Right renal cortex interstitium (tissue), 3 donors: Measurements from ENCODE around the gene USP32. TPM values are rescaled to one million over a fixed set of nuclear protein-coding genes. Genes with fewer than 3 reads are reported as not detected.

Source experiments
- DNase-seq, 3 donors: peaks; one replicate each; pipeline ENCODE4 v3.0.0-alpha.2; 2013; ENCODE audit warnings: low read depth in 3 of 3, low spot score in 2 of 3
- polyA plus RNA-seq, 3 donors: library from polyadenylated mRNA; unstranded; fragments of 120-200 nt; gene quantifications; one replicate each; pipeline ENCODE4 v1.2.1, GENCODE V29; 2013; ENCODE audit not compliant: insufficient read length in 3 of 3

USP32 gene
- polyA plus RNA-seq, 3 donors, result 44.0 to 45.9 (median 45.6) TPM

DNA sequence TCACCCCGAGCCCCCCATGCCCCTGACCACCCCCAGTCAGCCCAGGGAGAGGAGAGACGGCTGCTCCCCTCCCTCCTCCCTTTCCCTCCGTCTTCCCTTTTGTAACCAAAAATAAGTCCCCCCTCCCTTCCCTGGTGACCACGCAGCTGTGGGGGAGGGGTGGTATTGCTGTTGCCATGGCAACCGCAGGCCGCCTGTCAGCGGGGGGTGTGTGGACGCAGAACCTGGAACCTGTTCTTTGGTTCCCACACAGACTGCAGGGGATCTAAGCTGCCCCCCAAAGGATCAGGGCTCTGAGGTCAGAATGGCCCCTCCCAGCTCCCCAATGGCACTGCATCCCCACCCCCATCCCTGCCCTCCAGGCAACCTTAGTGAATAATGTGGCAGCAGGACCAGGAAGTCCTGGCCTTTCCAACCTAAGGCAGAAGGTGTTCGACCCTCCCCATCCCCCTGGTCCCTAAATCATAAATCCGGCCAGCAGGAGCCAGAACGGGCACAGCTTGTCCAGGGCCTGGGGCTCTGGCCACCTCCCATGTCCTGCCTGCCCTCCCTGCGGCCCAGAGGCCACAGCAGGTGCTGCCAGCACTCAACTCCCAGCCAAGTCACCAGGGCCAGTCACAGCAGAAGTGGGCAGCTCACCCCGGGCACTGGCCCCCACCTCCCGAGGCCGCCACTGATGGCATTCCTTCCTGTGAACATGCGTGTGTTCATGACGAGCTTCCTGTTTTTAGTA is 230.2 kb downstream of the USP32 start:
- no peak for DNase-seq

GRCh38 chr17:60160829-60161501 is 231.0 kb downstream of the USP32 start:
- no peak for DNase-seq

GRCh38 chr17:60159479-60159866 is 232.5 kb downstream of the USP32 start:
- DNase-seq, result no peak

DNA sequence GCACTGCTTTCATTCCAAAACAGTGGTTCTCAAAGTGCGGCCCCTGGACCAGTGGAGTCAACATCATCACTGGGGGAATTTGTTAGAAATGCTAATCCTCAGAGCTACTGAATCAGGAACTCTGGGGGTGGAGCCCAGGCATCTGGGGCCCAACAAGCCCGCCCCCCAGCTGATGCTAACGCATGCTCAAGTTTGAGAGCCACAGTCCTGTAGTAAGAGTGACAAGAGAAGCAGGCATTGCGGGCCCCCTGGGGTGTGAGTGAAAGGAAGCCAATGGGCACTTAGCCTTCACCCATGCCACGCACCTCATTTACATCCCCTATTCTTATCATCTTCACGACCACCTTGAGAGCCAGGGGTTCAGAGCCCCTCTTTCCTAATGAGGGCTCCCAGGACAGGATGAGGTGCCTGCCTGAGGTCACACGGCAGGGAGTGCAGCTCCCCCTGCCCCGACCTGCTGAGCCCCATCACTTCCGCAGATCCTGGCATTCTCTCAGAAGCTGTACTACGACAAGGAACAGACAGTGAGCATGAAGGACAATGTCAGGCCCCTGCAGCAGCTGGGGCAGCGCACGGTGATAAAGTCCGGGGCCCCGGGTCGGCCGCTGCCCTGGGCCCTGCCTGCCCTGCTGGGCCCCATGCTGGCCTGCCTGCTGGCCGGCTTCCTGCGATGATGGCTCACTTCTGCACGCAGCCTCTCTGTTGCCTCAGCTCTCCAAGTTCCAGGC is 233.0 kb downstream of the USP32 start:
- no peak for DNase-seq

GRCh38 chr17:60157487-60158040 is 234.4 kb downstream of the USP32 start:
- DNase-seq, result no peak

GRCh38 chr17:60156746-60157145 is 235.2 kb downstream of the USP32 start:
- DNase-seq, result no peak

GRCh38 chr17:60155815-60156214 is 236.1 kb downstream of the USP32 start:
- DNase-seq, result no peak

DNA sequence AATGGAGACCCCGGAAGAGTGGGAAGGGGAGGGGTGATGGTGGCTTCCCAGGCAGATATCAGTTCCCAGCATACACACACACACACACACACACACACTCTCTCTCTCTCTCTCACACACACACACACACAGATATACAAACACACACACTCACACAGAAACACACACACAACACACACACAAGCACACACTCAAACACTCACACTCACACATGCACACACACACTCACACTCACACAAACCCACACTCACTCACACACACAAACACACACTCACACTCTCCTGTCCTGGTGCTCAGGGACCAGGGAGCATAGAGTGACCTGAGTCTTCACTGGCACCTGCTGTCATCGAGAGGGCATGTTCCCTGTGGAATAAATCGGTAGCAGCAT is 236.5 kb downstream of the USP32 start:
- DNase-seq, result no peak

DNA sequence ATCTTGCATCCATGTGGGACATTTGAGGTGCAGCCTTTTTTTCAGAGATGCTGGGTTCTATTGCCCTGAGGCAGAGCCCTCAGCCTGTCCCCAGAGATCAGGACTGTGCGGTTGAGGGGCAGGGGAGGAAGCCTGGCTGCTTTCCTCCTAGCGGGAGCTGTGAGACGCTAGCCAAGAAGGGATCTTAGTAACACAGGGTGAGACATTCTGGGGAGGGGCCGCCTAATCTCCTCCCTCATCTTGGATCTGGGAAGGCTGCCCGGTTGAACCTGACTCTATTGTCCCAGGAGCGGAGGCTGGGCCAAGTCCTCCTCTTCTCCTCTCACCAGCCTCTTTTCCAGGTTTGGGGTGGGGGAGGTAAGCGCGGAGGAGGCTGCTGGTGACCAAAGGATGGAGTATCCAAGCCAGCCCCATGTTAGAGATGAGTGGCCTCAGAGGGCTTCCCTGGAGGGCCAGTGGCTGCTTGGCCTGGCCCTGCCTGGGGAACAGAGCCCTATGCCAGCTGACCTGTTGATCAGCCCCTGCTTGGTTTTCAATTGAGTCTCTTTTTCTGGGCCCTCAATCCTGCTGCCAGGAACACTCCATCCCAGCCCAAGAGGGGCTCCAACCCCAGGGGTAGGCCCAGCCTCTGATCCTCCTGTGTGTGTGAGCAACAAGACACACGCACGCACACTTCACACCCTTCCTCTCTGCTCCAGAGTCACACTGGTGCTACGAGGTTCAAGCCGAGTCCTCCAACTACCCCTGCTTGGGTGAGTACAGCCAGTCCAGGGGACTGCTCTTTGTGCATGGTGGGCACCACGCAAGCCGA is 237.1 kb downstream of the USP32 start:
- no peak for DNase-seq

DNA sequence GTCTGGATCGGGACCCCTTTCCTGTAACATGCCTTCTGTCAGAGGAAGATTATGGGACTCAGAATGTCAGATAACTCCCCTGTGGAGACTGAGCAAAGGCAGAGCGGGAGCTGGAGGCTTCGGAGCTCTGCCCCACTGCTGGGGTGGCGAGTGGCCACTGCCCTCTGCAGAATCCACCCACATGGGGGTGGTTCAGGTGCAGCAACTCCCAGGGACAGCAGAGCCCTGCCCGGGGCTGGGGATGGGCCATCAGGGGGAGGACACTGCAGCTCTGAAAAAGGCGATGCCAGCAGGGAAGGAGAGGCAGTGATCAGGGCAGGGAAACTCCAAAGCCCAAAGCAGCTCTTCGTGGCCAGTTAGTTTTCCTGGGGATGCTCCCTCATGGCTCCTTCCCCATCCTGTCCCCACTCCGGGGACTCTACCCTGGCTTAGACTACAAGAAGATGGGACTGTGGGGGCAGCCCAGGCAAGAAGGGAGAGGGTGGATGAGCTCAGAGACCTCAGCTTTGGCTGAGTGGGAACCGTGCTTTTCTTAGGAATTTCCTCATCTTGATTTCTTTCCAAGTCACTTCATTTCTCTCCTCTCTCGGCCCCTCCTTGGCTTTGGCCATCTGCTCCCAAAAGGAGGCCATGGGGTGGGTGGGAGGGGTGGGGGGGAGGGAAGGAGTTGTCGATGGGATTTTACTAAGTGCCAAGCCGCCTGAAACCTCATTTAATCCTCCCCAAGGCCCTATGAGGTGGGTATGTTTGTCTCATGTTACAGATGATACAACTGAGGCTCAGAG is 238.1 kb downstream of the USP32 start:
- DNase-seq, result no peak

- DNase-seq, result no peak
These were observed 240.6 kb downstream of the USP32 start for GRCh38 chr17:60151355-60151754.

- DNase-seq, result no peak
These were observed 242.0 kb downstream of the USP32 start, which contains the start of gene CA4 for GRCh38 chr17:60149691-60150582. Gene CA4, plus strand, starts transcription at chr17:60149973. Its CDS starts 62 bp downstream, at chr17:60150035.

DNA sequence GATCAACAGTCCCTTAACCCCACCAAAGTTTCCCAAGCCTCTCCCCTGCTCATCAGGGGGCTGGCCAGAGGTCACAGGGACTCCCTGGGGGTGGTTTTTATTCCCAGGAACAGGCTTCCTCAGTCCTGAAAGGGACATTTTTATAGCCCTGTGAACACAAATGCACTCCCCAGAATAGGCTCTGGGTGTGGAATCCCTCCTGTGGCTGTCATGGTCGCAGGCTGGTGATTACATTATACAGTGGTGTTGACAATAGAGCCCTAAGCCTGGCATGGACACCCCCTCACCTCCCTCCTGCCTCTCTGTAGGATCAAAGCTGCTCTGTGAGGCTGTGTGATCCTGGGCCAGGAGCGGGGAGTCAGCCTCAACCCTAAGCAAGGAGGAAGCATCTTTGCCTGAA is 243.6 kb downstream of the USP32 start:
- DNase-seq, result no peak

- DNase-seq, result no peak
These were observed 244.2 kb downstream of the USP32 start for GRCh38 chr17:60147553-60148223.

GRCh38 chr17:60146206-60146605 is 245.7 kb downstream of the USP32 start:
- no peak for DNase-seq

DNA sequence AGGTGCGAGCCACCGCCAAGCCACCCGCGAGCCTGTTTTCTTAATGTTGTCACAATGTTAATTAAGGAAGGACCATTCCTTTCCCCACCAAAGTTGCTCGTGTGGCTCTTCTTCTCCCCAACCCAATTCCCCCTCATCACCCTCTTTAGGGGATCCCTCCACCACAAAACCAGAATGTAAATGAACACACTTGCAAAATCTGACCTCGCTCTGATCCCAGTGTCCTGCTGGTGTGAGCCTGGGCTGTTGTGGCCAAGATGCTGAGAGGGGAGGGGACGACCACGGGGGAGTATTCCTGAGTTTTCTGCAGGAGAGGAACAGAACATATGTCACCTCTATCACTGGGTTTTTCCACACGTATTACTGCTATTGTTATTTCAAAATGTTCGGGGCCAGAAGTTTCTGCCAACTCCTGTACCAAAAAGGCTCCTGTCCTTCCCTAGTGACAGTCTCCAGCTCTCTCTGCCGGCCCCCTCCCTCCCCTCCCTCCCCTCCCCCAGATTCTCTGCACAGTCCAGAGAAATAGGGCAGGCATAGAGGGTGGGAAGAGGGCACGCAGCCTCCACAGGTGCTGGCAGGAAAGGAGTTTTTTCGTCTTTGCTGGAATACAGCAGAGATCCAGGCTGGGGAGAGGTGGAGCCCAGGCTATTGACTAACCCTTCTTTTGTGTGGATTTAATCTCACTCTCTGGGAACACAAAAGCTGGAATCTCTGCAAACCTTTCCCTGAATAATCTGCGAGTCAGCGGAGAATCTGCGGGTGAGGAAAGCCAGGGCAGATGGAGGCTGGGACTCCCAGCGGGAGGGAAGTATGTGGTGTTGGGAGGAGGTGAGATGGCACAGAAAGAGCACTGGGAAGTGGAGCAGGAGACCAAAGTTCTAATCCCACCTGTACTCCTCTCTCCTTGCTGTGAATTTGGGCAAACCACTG is 246.7 kb downstream of the USP32 start:
- DNase-seq, result no peak

DNA sequence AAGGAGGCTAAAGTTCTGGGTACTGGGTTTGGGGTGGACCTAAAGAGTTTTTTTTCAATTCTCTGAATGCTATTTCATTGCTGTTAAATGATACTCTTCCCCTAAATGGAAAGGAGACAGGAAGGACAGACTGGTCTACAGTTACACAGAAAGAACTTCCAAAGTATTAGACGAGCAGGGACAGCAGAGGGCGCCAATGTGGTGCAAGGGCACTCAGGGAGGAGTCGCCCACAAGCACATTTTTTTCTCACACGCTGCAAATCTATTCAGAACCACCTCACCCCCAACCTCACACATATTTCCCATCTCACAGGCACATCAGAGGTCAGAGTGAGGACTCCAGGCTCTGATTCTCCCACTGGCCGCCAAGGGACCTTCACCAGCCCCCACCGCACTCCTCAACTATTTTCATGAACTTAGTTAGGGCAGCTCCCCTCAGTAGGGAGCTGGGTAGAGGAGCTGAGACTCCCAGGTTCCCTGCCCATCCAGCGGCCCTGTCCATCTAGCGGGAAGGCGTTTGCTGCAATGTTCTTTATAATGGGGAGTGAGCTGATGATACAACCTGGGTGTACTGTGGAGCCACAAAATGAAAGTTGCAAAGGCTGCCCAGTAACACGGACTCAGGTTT is 248.9 kb downstream of the USP32 start:
- no peak for DNase-seq
